ENCODE measurements around the gene SDK1.

- TF ChIP-seq POLR2AphosphoS5 (IDR thresholded peaks at IDR 0.05; ENCODE audit: low read depth) (no peak), CTCF (conservative IDR thresholded peaks at IDR 0.05; ENCODE audit: low read depth in 2 of 2) (no peak), EZH2 (IDR thresholded peaks at IDR 0.05; ENCODE audit: low read depth, unreplicated experiment) (no peak), CREB1 (CRISPR knock-in tag; IDR thresholded peaks at IDR 0.05; ENCODE audit: low read depth) (no peak), JUNB (IDR thresholded peaks at IDR 0.05; ENCODE audit: unreplicated experiment) (no peak), ZNF114 (CRISPR knock-in tag; IDR thresholded peaks at IDR 0.05) (no peak), NANOG (IDR thresholded peaks at IDR 0.05; ENCODE audit: borderline replicate concordance) (no peak)
These were observed 970.6 kb downstream of the SDK1 start for GRCh38 chr7:4271716-4272015.

Measured in GM23338 (cell line).